Stomach (tissue), 4 donors: ENCODE measurements around the gene PTK6.

ENCODE experiments used
- CTCF ChIP-seq, 7 experiments: fragments of 450-650 bp in 4 of 7; fragments of 200-600 bp in 3 of 7; sonication (generic) in 3 of 7; IDR thresholded peaks; one replicate each; pipeline ENCODE4 v1.5.1; 2016 to 2019; ENCODE audit warnings: antibody characterized with exemption in 7 of 7, control low read depth in 2 of 7, mild to moderate bottlenecking in 1 of 7
- POLR2AphosphoS5 ChIP-seq, 3 donors: sonication (generic); formaldehyde crosslinking; IDR thresholded peaks; one replicate each; pipeline ENCODE4 v1.6.1; 2016; ENCODE audit warnings: antibody characterized with exemption in 3 of 3

GRCh38 chr20:63577317-63577894 is 40.2 kb upstream of the PTK6 start:
- no peak for TF ChIP-seq CTCF (IDR thresholded peaks at IDR 0.05)
- no peak for TF ChIP-seq POLR2AphosphoS5 (IDR thresholded peaks at IDR 0.05)
